ENCODE data around the gene PFN3. TPM values are rescaled to one million over a fixed set of nuclear protein-coding genes. Genes with fewer than 3 reads are reported as not detected.

PFN3 gene
- total RNA-seq, 2 experiments from 2014 or later = not detected

DNA sequence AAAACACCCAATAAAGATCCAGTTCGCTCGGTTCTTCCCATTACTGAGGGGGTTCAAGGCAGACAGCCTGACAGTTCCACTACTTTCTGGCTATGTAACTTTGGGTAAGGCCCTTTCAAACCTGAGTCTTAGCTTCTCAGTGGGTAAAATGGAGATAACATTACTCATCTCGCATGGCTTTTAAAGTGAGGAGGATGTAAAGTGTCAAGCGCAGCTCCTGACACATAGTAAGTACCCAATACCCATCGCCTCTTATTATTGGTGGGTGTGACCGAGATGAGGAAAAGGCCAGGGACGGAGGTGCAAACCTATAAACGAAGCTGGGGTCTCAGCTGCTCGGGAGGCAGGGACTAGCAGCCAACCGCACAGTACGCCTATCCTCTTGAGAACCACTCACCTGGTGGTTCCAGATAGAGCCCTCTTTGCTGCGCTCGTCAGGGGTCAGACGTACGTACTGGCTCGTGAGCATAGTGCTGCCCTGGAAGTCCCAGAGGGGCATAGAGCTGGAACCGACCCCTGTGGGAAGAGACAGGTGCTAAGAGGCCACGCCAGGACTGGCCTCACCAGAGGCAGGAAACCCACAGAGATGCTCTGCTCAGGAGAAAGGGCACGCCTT is 49.6 kb downstream of the PFN3 start:
- Histone ChIP-seq H3K9me2 (ENCODE audit: insufficient read depth, low read length) (no peaks in the 10 kb centered on the region), H3K79me2 (ENCODE audit: insufficient read depth, low read depth, low read length) (peaks cover 55% of the 10 kb centered on the region), H2AFZ (ENCODE audit: low read length) (peak overlapping the region; percentile 94; the same call in 1 of the 2 replicates), H3K27ac (ENCODE audit: low read depth, low read length, poor library complexity, severe bottlenecking) (peak overlapping the region; percentile 91), H3K9me3 (ENCODE audit: low read length) (peaks cover 8% of the 10 kb centered on the region), H3K36me3 (ENCODE audit: insufficient read depth, low read length) (peaks cover 32% of the 10 kb centered on the region), H3K4me3 (ENCODE audit: low read depth, low read length, poor library complexity, severe bottlenecking) (peak overlapping the region; percentile 90), H4K20me1 (ENCODE audit: insufficient read depth, low read length) (peaks cover 11% of the 10 kb centered on the region; the same call in 1 of the 2 replicates), H3K4me2 (ENCODE audit: low read length) (peak overlapping the region; percentile 98), H3K4me1 (ENCODE audit: insufficient read depth, low read length, poor library complexity, severe bottlenecking) (peaks cover 39% of the 10 kb centered on the region)
- POLR2A ChIA-PET = interaction anchor here (0.6 to 5.4 kb wide), 10 partner anchors 9 to 822 kb away, joined by 3 to 35 read pairs (median 3); no protein-coding TSS in a partner anchor
- no peak for DNase-seq (ENCODE audit: low spot score)
- CTCF ChIA-PET (ENCODE audit: unreplicated experiment) = interaction anchor here (1.2 kb wide), 1 partner anchor 41 kb away, joined by 3 read pairs; no protein-coding TSS in a partner anchor
- no TSS peak for BruUV-seq (replicated peaks)
- intact Hi-C loops (cut with micrococcal nuclease; ENCODE audit: unreplicated experiment) = loop anchor here (2.0 kb wide), 1 partner anchor 38 kb away; no protein-coding TSS in a partner anchor
- TF ChIP-seq, protein P1, sequence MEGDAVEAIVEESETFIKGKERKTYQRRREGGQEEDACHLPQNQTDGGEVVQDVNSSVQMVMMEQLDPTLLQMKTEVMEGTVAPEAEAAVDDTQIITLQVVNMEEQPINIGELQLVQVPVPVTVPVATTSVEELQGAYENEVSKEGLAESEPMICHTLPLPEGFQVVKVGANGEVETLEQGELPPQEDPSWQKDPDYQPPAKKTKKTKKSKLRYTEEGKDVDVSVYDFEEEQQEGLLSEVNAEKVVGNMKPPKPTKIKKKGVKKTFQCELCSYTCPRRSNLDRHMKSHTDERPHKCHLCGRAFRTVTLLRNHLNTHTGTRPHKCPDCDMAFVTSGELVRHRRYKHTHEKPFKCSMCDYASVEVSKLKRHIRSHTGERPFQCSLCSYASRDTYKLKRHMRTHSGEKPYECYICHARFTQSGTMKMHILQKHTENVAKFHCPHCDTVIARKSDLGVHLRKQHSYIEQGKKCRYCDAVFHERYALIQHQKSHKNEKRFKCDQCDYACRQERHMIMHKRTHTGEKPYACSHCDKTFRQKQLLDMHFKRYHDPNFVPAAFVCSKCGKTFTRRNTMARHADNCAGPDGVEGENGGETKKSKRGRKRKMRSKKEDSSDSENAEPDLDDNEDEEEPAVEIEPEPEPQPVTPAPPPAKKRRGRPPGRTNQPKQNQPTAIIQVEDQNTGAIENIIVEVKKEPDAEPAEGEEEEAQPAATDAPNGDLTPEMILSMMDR (conservative IDR thresholded peaks at IDR 0.05; ENCODE audit: low read length) = no peak
- no peak for TF ChIP-seq EZH2phosphoT487 (IDR thresholded peaks at IDR 0.05; ENCODE audit: borderline replicate concordance, low read depth, low read length)

Other genes starting within 250 kb of the PFN3 start
- gene RAB24, start 96.9 kb downstream of the PFN3 start, total RNA-seq (2014; rRNA removed; shearing (Covaris generic)) = 25.8 and 43.1 TPM in 2 replicates
- gene RAB24, start 96.9 kb downstream of the PFN3 start, total RNA-seq (2022) = 31.3 and 36.1 TPM in 2 replicates
- 217 and 249 TPM in 2 replicates for gene PRELID1, start 96.9 kb downstream of the PFN3 start, total RNA-seq (2014; rRNA removed; shearing (Covaris generic))
- 203 and 232 TPM in 2 replicates for gene PRELID1, start 96.9 kb downstream of the PFN3 start, total RNA-seq (2022)
- 109 and 130 TPM in 2 replicates for gene MXD3, start 88.8 kb downstream of the PFN3 start, total RNA-seq (2014; rRNA removed; shearing (Covaris generic))
- gene MXD3, start 88.8 kb downstream of the PFN3 start, total RNA-seq (2022) = 81.3 and 105 TPM in 2 replicates
- 144 and 151 TPM in 2 replicates for gene LMAN2, start 49.0 kb downstream of the PFN3 start, total RNA-seq (2014; rRNA removed; shearing (Covaris generic))
- 103 and 116 TPM in 2 replicates for gene LMAN2, start 49.0 kb downstream of the PFN3 start, total RNA-seq (2022)
- gene RGS14, start 42.7 kb downstream of the PFN3 start, total RNA-seq (2014; rRNA removed; shearing (Covaris generic)) = 33.0 and 43.3 TPM in 2 replicates
- 41.7 and 46.3 TPM in 2 replicates for gene RGS14, start 42.7 kb downstream of the PFN3 start, total RNA-seq (2022)
- gene SLC34A1, start 16.2 kb downstream of the PFN3 start, total RNA-seq (2014; rRNA removed; shearing (Covaris generic)) = 0.05 and 0.35 TPM in 2 replicates
- gene SLC34A1, start 16.2 kb downstream of the PFN3 start, total RNA-seq (2022) = 0.46 and 0.63 TPM in 2 replicates
- gene F12, start 8.9 kb upstream of the PFN3 start, total RNA-seq (2014; rRNA removed; shearing (Covaris generic)) = 1.2 TPM in 1 of 2 replicates, not detected in the other
- 3.0 and 3.8 TPM in 2 replicates for gene F12, start 8.9 kb upstream of the PFN3 start, total RNA-seq (2022)
- gene GRK6, start 26.0 kb upstream of the PFN3 start, total RNA-seq (2014; rRNA removed; shearing (Covaris generic)) = 43.4 and 46.2 TPM in 2 replicates
- gene GRK6, start 26.0 kb upstream of the PFN3 start, total RNA-seq (2022) = 99.4 and 102 TPM in 2 replicates
- gene PRR7, start 46.2 kb upstream of the PFN3 start, total RNA-seq (2014; rRNA removed; shearing (Covaris generic)) = 7.0 and 13.6 TPM in 2 replicates
- 12.5 and 12.8 TPM in 2 replicates for gene PRR7, start 46.2 kb upstream of the PFN3 start, total RNA-seq (2022)
- 11.7 and 17.4 TPM in 2 replicates for gene DBN1, start 73.0 kb upstream of the PFN3 start, total RNA-seq (2014; rRNA removed; shearing (Covaris generic))
- 21.3 and 22.0 TPM in 2 replicates for gene DBN1, start 73.0 kb upstream of the PFN3 start, total RNA-seq (2022)
- 38.8 and 41.4 TPM in 2 replicates for gene PDLIM7, start 96.9 kb upstream of the PFN3 start, total RNA-seq (2014; rRNA removed; shearing (Covaris generic))
- gene PDLIM7, start 96.9 kb upstream of the PFN3 start, total RNA-seq (2022) = 58.0 and 78.9 TPM in 2 replicates
- gene DOK3, start 109.2 kb upstream of the PFN3 start, total RNA-seq (2014; rRNA removed; shearing (Covaris generic)) = 186 and 197 TPM in 2 replicates
- gene DOK3, start 109.2 kb upstream of the PFN3 start, total RNA-seq (2022) = 260 and 268 TPM in 2 replicates
- gene DDX41, start 116.3 kb upstream of the PFN3 start, total RNA-seq (2014; rRNA removed; shearing (Covaris generic)) = 216 and 224 TPM in 2 replicates
- gene DDX41, start 116.3 kb upstream of the PFN3 start, total RNA-seq (2022) = 145 and 169 TPM in 2 replicates
- gene FAM193B, start 153.9 kb upstream of the PFN3 start, total RNA-seq (2014; rRNA removed; shearing (Covaris generic)) = 63.2 and 92.8 TPM in 2 replicates
- 104 and 113 TPM in 2 replicates for gene FAM193B, start 153.9 kb upstream of the PFN3 start, total RNA-seq (2022)
- 67.6 and 89.7 TPM in 2 replicates for gene TMED9, start 191.5 kb upstream of the PFN3 start, total RNA-seq (2014; rRNA removed; shearing (Covaris generic))
- 125 and 134 TPM in 2 replicates for gene TMED9, start 191.5 kb upstream of the PFN3 start, total RNA-seq (2022)
- 19.8 and 24.9 TPM in 2 replicates for gene B4GALT7, start 199.5 kb upstream of the PFN3 start, total RNA-seq (2014; rRNA removed; shearing (Covaris generic))
- gene B4GALT7, start 199.5 kb upstream of the PFN3 start, total RNA-seq (2022) = 33.7 and 38.5 TPM in 2 replicates